Activated B cell treated with CpG ODN at 0.5 μM for 24 hours (primary cell): ENCODE results near the gene MYO9B. TPM values are rescaled to one million over a fixed set of nuclear protein-coding genes. Genes with fewer than 3 reads are reported as not detected.

Source experiments
- ATAC-seq: fragments of 200-7000 bp; cut with Tn5 transposase; one replicate; pipeline ENCODE4 v1.10.0; 2021; ENCODE audit warnings: low read depth, mild to moderate bottlenecking, moderate library complexity
- CTCF ChIA-PET: fragments of 350-600 bp; sonication (Branson Sonifier 250); formaldehyde crosslinking; loops from one replicate; lab custom pipeline; 2021; ENCODE audit warnings: antibody characterized with exemption; lab: Charles Lee
- POLR2A ChIA-PET: fragments of 350-600 bp; sonication (Branson Sonifier 250); formaldehyde crosslinking; loops from one replicate; lab custom pipeline; 2021; ENCODE audit warnings: antibody characterized with exemption; lab: Charles Lee
- DNase-seq: peaks from one replicate; pipeline ENCODE4 v3.0.0; 2022
- H3K27ac Mint-ChIP-seq: one replicate; pipeline ENCODE4 v1.8.0; 2020; ENCODE audit warnings: mixed read lengths
- H3K27me3 Mint-ChIP-seq: one replicate; pipeline ENCODE4 v1.8.0; 2021; ENCODE audit warnings: mixed read lengths
- H3K36me3 Mint-ChIP-seq: one replicate; pipeline ENCODE4 v1.8.0; 2021; ENCODE audit warnings: low read depth, mixed read lengths
- H3K4me1 Mint-ChIP-seq: one replicate; pipeline ENCODE4 v1.8.0; 2021; ENCODE audit warnings: mixed read lengths
- H3K4me3 Mint-ChIP-seq: one replicate; pipeline ENCODE4 v1.8.0; 2020; ENCODE audit warnings: mild to moderate bottlenecking, mixed read lengths
- H3K9me3 Mint-ChIP-seq: one replicate; pipeline ENCODE4 v1.8.0; 2020; ENCODE audit warnings: mixed read lengths
- CTCF ChIP-seq: fragments of 200-600 bp; IDR thresholded peaks from one replicate; pipeline ENCODE4 v1.8.0; 2022; ENCODE audit warnings: antibody characterized with exemption, mild to moderate bottlenecking
- intact Hi-C: fragments of 100-400 bp; cut with micrococcal nuclease; formaldehyde crosslinking; loops from one replicate; pipeline ENCODE4 v1.15.1; 2024
- total RNA-seq: library from RNA; stranded (reverse); gene quantifications from 2 replicates; pipeline ENCODE4 v1.2.3, GENCODE V29; 2022

The MYO9B gene
- total RNA-seq, 1 donor from 2014 or later: 239 TPM

GRCh38 chr19:17202249-17202648 lies 126.7 kb downstream of the MYO9B start:
- Mint-ChIP-seq H3K4me1 (no peaks in the 10 kb centered on the region), H3K36me3 (peaks cover 80% of the 10 kb centered on the region), H3K9me3 (no peaks in the 10 kb centered on the region), H3K27me3 (no peaks in the 10 kb centered on the region), H3K27ac (no peak overlapping the region), H3K4me3 (no peak overlapping the region)
- CTCF ChIA-PET: no interaction called here
- no peak for DNase-seq
- POLR2A ChIA-PET: no interaction called here
- no peak for TF ChIP-seq CTCF
- peak; percentile 38 for ATAC-seq
- intact Hi-C loops: no loop called here

- no peak for TF ChIP-seq CTCF
- Mint-ChIP-seq H3K27ac (no peak overlapping the region), H3K9me3 (no peaks in the 10 kb centered on the region), H3K4me3 (no peak overlapping the region), H3K4me1 (no peaks in the 10 kb centered on the region), H3K36me3 (peaks cover 75% of the 10 kb centered on the region), H3K27me3 (no peaks in the 10 kb centered on the region)
- intact Hi-C loops: no loop called here
- POLR2A ChIA-PET: interaction anchor here (0.7 kb wide), 1 partner anchor 12 kb away, joined by 4 read pairs; the partner anchor contains the start of gene USE1
- CTCF ChIA-PET: no interaction called here
- no peak for DNase-seq
- no peak for ATAC-seq
Observed at GRCh38 chr19:17202713-17203112, 127.1 kb downstream of the MYO9B start.

GRCh38 chr19:17205237-17206140 lies 129.9 kb downstream of the MYO9B start:
- H3K4me1 Mint-ChIP-seq: peaks cover 15% of the 10 kb centered on the region
- no peaks in the 10 kb centered on the region for H3K27me3 Mint-ChIP-seq
- peaks cover 71% of the 10 kb centered on the region for H3K36me3 Mint-ChIP-seq
- ATAC-seq: peak; percentile 72
- DNase-seq: peak; percentile 48
- no peak overlapping the region for H3K4me3 Mint-ChIP-seq
- no peak overlapping the region for H3K27ac Mint-ChIP-seq
- H3K9me3 Mint-ChIP-seq: no peaks in the 10 kb centered on the region
- intact Hi-C loops: loop anchor here (1.0 kb wide), 3 partner anchors 30 to 138 kb away; no protein-coding TSS in a partner anchor
- ChIA-PET POLR2A (interaction anchor here (0.6 to 1.7 kb wide), 4 partner anchors 10 to 101 kb away, joined by 3 to 6 read pairs (median 4); partner anchors contain the start of gene USE1), CTCF (interaction anchor here (1.0 to 1.9 kb wide), 4 partner anchors 30 to 139 kb away, joined by 3 to 5 read pairs (median 4); no protein-coding TSS in a partner anchor)
- TF ChIP-seq CTCF: no peak

GRCh38 chr19:17206736-17207581 lies 131.4 kb downstream of the MYO9B start:
- H3K27ac Mint-ChIP-seq: no peak overlapping the region
- peaks cover 17% of the 10 kb centered on the region for H3K4me1 Mint-ChIP-seq
- H3K9me3 Mint-ChIP-seq: no peaks in the 10 kb centered on the region
- no peaks in the 10 kb centered on the region for H3K27me3 Mint-ChIP-seq
- no peak for TF ChIP-seq CTCF
- POLR2A ChIA-PET: interaction anchor here (0.8 kb wide), 1 partner anchor 99 kb away, joined by 3 read pairs; no protein-coding TSS in a partner anchor
- no peak for ATAC-seq
- intact Hi-C loops: no loop called here
- CTCF ChIA-PET: interaction anchor here (1.4 kb wide), 1 partner anchor 77 kb away, joined by 5 read pairs; no protein-coding TSS in a partner anchor
- peaks cover 65% of the 10 kb centered on the region for H3K36me3 Mint-ChIP-seq
- no peak overlapping the region for H3K4me3 Mint-ChIP-seq
- no peak for DNase-seq
